ENCODE results near the gene PLCZ1.

PLCZ1 gene

DNA sequence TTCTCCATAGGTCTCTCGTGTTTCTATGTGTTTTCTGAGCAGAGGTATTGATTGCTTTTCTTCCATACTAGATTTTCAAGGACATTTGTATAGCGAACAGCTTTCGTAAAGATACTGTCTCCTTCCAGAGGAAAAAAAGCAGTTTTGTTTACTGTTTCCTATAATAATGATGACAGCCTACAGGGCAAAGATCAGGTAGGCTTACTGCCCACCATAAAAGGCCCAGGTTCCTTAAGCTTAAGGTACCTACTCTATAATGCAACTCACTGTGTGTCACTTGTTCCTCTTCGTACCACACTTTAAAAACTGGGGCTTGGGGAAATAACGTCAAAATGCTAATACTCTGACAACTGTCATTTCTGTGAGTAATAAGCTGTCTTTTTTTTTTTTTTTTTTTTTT lies 6.7 kb downstream of the PLCZ1 start:
- CTCF ChIA-PET: no interaction called here

DNA sequence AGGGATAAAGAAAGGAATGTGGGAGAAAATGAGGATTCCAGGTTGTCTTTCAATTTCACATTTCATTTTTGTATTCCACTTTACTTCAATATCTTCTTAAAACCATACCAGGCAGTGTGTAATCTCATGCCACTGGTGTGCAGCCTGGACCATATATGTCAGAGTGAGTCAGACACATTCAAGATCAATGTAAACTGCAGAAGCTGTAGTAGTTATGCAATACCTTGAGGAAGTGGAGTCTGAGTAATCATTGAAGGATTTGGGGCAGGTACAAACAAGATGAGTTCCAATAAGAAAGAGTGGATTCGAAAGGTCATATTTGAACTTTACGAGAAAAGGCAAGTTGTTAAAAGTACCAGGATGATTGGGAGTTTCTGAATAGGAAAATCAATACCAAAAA lies 14.1 kb downstream of the PLCZ1 start:
- ChIA-PET CTCF (interaction anchor here (0.5 kb wide), 1 partner anchor 611 kb away, joined by 6 read pairs; no protein-coding TSS in a partner anchor), POLR2A (ENCODE audit: low non-redundant PET) (no interaction called here)
- no peak overlapping the region for H3K27ac ChIP-seq
- TF ChIP-seq, protein P1, sequence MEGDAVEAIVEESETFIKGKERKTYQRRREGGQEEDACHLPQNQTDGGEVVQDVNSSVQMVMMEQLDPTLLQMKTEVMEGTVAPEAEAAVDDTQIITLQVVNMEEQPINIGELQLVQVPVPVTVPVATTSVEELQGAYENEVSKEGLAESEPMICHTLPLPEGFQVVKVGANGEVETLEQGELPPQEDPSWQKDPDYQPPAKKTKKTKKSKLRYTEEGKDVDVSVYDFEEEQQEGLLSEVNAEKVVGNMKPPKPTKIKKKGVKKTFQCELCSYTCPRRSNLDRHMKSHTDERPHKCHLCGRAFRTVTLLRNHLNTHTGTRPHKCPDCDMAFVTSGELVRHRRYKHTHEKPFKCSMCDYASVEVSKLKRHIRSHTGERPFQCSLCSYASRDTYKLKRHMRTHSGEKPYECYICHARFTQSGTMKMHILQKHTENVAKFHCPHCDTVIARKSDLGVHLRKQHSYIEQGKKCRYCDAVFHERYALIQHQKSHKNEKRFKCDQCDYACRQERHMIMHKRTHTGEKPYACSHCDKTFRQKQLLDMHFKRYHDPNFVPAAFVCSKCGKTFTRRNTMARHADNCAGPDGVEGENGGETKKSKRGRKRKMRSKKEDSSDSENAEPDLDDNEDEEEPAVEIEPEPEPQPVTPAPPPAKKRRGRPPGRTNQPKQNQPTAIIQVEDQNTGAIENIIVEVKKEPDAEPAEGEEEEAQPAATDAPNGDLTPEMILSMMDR (conservative IDR thresholded peaks at IDR 0.05; ENCODE audit: low read depth): no peak
- DNase-seq (ENCODE audit: low spot score): peak; percentile 78

More for the DNA sequence above, 6.7 kb downstream of the PLCZ1 start:
- no peak for DNase-seq (ENCODE audit: low spot score)
- TF ChIP-seq, protein P1 (conservative IDR thresholded peaks at IDR 0.05; ENCODE audit: low read depth): no peak
- POLR2A ChIA-PET (ENCODE audit: low non-redundant PET): no interaction called here
- H3K27ac ChIP-seq: no peak overlapping the region

DNA sequence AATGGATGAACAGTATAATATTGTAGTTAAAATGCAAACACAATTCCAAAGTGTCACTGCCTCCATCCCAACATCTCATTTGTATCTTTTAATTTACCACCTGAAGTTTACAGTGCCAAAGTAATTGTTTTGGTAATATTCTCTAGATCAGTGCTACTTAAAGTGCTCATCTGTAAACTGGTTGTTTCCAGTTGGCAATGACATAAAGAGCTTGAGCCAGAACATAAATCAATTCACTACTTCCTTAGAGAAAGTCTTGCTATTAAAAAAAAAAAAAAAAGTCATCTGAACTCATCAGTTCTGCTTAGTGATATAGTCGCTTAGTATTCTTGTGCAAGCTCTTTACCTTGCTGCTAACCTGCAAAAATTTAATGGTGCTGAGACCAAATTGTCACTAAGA lies 16.4 kb downstream of the PLCZ1 start:
- DNase-seq (ENCODE audit: low spot score): no peak
- TF ChIP-seq, protein P1 (conservative IDR thresholded peaks at IDR 0.05; ENCODE audit: low read depth): no peak
- CTCF ChIA-PET: no interaction called here
- no peak overlapping the region for H3K27ac ChIP-seq
- POLR2A ChIA-PET (ENCODE audit: low non-redundant PET): no interaction called here

DNA sequence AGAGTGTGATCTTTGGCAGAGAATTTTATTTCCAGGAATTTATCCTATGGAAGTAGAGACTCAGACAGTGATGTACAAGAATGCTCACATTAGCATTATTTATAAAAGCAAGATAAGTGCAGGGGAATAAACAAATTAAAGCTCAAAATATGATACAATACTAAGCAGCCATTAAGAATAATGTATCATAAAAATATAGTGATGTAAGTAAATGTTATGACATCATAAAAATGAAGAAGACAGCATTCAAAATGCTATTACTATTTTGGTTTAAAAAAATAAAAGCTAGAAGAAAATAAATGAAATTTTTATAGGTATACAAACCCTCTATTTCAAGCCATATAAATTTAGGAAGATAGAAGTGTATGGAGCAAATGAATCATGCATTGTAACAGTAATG lies 17.1 kb downstream of the PLCZ1 start:
- POLR2A ChIA-PET (ENCODE audit: low non-redundant PET): no interaction called here
- DNase-seq (ENCODE audit: low spot score): no peak
- TF ChIP-seq, protein P1 (conservative IDR thresholded peaks at IDR 0.05; ENCODE audit: low read depth): no peak
- CTCF ChIA-PET: no interaction called here
- H3K27ac ChIP-seq: no peak overlapping the region

DNA sequence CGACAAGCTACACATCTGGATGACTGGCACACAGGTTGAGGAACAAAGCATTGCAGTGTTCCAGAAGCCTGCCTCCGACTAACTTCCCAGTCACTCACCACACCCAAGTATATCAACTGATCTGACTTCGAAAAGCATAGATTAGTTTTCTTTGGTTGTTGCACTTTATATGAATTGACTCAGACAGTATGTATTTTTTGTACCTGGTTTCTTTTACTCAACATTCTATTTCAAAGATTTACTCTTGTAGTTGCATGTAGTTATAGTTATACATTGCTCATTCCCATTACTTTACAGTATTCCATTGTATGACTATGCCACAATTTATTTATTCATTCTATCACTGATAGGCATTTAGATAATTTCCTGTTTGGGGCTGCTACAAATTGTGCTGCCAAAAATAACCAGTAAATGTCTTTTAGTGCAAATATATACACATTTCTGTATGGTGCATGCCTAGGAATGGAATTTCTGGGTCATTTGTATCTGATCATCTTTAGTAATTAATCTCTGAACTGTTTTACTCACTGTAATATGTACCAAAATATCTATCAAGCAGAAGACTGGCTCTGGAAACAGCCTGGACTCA lies 17.8 kb downstream of the PLCZ1 start:
- ChIA-PET CTCF (no interaction called here), POLR2A (ENCODE audit: low non-redundant PET) (no interaction called here)
- no peak for DNase-seq (ENCODE audit: low spot score)
- TF ChIP-seq, protein P1 (conservative IDR thresholded peaks at IDR 0.05; ENCODE audit: low read depth): no peak
- no peak overlapping the region for H3K27ac ChIP-seq

DNA sequence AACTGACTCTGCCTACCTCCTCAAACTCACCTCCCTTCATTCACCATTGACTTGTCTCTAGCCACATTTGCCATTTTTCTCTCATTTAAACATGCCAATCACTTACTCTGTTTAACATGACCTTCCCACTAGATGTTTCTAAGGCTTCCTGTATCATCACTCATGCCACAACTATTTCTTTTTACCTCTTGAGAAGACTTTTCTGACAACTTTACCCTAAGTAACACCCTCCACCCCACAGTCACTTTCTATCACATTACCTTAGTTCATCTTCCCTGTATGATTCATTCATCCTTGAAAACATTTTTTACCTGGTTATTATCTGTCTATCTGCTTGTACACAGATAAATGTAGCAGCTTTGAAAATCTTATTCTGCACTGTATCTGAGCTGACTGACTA lies 19.4 kb downstream of the PLCZ1 start:
- TF ChIP-seq, protein P1 (conservative IDR thresholded peaks at IDR 0.05; ENCODE audit: low read depth): no peak
- H3K27ac ChIP-seq: no peak overlapping the region
- ChIA-PET POLR2A (ENCODE audit: low non-redundant PET) (no interaction called here), CTCF (no interaction called here)
- DNase-seq (ENCODE audit: low spot score): no peak
